Natural killer cell treated with Interleukin-12 subunit alpha and Interleukin-12 subunit beta and Interleukin-15 and Interleukin-18, amount 100 ng/mL, for 72 hours (primary cell): Measurements from ENCODE around the gene GATA5. TPM values are rescaled to one million over a fixed set of nuclear protein-coding genes. Genes with fewer than 3 reads are reported as not detected.
"Not testable (repeated sequence)": the region's sequence is repeated elsewhere in the genome, so short reads cannot be mapped to it uniquely, and the experiment has no call there.

ENCODE experiments used
- ATAC-seq, 2 donors: fragments of 150-1000 bp; cut with Tn5 transposase in 1 of 2; sonication (Bioruptor Pico), chemical (Tn5 transposase) in 1 of 2; 2 replicates each; pipeline ENCODE4 v1.10.0; 2021
- DNase-seq: peaks from one replicate; pipeline ENCODE4 v3.0.0; 2022; ENCODE audit warnings: low spot score
- H3K27ac Mint-ChIP-seq, 2 donors: 1 replicate in 1 of 2; 2 replicates in 1 of 2; pipeline ENCODE4 v1.8.0; 2022; ENCODE audit warnings: mixed read lengths in 2 of 2, mild to moderate bottlenecking in 1 of 2, moderate library complexity in 1 of 2
- H3K27me3 Mint-ChIP-seq, 2 donors: 1 replicate in 1 of 2; 2 replicates in 1 of 2; pipeline ENCODE4 v1.8.0; 2022; ENCODE audit warnings: mixed read lengths in 2 of 2
- H3K36me3 Mint-ChIP-seq: one replicate; pipeline ENCODE4 v1.8.0; 2022; ENCODE audit warnings: mixed read lengths
- H3K4me1 Mint-ChIP-seq, 2 donors: 1 replicate in 1 of 2; 2 replicates in 1 of 2; pipeline ENCODE4 v1.8.0; 2022; ENCODE audit warnings: low read depth in 2 of 2, mixed read lengths in 2 of 2, mild to moderate bottlenecking in 1 of 2
- H3K4me3 Mint-ChIP-seq: one replicate; pipeline ENCODE4 v1.8.0; 2022; ENCODE audit warnings: mixed read lengths
- H3K9me3 Mint-ChIP-seq: 2 replicates; pipeline ENCODE4 v1.8.0; 2022; ENCODE audit warnings: mixed read lengths
- total RNA-seq, 2 donors: library from RNA; stranded (reverse); gene quantifications; one replicate each; pipeline ENCODE4 v1.2.3, GENCODE V29; 2022

GATA5 gene
- total RNA-seq, 2 donors from 2014 or later = not detected

- no peaks in the 10 kb centered on the region for H3K27me3 Mint-ChIP-seq
- H3K9me3 Mint-ChIP-seq = peaks cover 5% of the 10 kb centered on the region
- H3K36me3 Mint-ChIP-seq = peaks cover 10% of the 10 kb centered on the region
- peaks cover 33 to 36% of the 10 kb centered on the region in 2 donors for H3K4me1 Mint-ChIP-seq
- H3K4me3 Mint-ChIP-seq = peak overlapping the region; percentile 67
- DNase-seq (peak; percentile 82), ATAC-seq (peak; percentile 43 to 48)
- H3K27ac Mint-ChIP-seq = peak overlapping the region; percentile 80
These were observed 24.6 kb upstream of the GATA5 start for GRCh38 chr20:62500237-62500864.

DNA sequence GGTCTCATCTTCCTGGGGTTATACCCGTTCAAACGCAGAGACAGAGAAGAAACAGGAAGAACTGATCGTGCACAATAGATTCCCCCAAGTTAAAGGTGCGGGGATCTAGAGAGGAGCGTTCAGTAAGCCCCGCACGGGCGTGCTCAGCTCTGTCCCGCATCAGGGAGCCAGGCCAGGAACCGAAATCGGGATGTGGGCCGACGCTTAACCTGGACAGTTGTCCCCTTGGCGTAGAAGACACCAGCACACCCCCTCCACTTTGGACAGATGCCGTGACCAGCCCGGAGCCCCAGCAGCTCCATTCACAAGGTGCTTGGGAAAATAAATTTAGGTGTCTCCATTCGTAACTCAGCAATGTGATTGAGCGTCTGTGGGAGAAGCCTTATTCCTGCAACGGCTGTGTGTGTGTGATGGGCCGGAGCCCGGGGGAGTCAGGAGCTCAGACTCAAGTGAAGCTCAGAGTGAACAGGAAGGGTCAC lies 24.0 kb upstream of the GATA5 start:
- ATAC-seq (no peak), DNase-seq (no peak)
- Mint-ChIP-seq H3K4me1 (peaks cover 33 to 36% of the 10 kb centered on the region in 2 donors), H3K36me3 (peaks cover 10% of the 10 kb centered on the region), H3K4me3 (peak overlapping the region; percentile 67), H3K27me3 (no peaks in the 10 kb centered on the region), H3K9me3 (peaks cover 5% of the 10 kb centered on the region), H3K27ac (peak overlapping the region; percentile 80)

- H3K9me3 Mint-ChIP-seq = no peaks in the 10 kb centered on the region
- H3K4me3 Mint-ChIP-seq = no peak overlapping the region
- no peaks in the 10 kb centered on the region for H3K27me3 Mint-ChIP-seq
- no peak for DNase-seq
- H3K4me1 Mint-ChIP-seq = peaks cover 25 to 30% of the 10 kb centered on the region in 2 donors
- no peak overlapping the region for H3K27ac Mint-ChIP-seq
- peaks cover 4% of the 10 kb centered on the region for H3K36me3 Mint-ChIP-seq
- ATAC-seq = no peak
These were observed 23.1 kb upstream of the GATA5 start for GRCh38 chr20:62498874-62499273.

- no peak for ATAC-seq
- no peaks in the 10 kb centered on the region for H3K9me3 Mint-ChIP-seq
- H3K27ac Mint-ChIP-seq = no peak overlapping the region
- H3K27me3 Mint-ChIP-seq = no peaks in the 10 kb centered on the region
- no peak for DNase-seq
- H3K4me3 Mint-ChIP-seq = no peak overlapping the region
- peaks cover 20 to 24% of the 10 kb centered on the region in 2 donors for H3K4me1 Mint-ChIP-seq
- peaks cover 4% of the 10 kb centered on the region for H3K36me3 Mint-ChIP-seq
These were observed 20.9 kb upstream of the GATA5 start for GRCh38 chr20:62496568-62497218.

DNA sequence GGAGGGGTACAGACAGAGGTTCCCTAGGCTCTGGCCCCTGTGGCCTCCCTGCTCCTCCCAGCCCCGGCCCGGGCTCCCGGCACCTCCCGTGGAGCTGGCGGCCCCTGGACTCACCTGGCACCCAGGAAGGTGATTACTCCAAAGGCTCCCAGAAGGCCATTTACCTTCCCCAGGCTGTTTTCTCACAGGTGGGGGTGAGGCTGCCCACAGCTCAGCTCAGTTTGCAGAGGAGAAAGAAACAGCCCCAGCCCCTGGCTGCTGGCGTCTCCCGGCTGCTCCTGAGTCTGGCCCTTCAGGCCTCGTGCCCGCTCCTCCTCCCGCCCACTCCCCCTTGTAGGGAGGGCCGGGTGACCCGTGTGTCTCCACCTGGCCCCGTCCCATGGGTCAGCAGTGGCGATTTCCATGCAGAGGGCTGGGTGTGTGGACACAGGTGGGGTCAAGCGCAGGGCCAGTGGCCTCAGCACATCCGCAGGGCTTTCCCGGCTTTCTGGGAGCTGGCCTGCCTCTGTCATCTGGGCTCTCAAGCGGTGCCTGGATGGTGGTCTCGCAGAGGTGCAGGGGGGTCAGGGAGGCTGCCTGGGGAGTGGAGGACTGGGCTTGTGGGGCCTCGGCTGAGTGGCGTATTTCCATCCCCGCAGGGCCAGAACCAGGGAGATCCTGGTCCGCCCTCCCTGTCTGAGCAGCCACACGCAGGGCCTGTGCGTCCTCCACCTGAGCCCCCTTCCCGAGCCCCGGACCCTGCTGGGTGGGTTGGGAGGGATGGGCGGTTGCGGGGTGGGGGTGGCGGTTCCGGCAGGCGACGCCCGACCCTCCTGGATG lies 20.2 kb upstream of the GATA5 start:
- Mint-ChIP-seq H3K4me1 (peaks cover 13 to 16% of the 10 kb centered on the region in 2 donors), H3K4me3 (no peak overlapping the region), H3K36me3 (peaks cover 4% of the 10 kb centered on the region), H3K27ac (no peak overlapping the region), H3K9me3 (no peaks in the 10 kb centered on the region), H3K27me3 (no peaks in the 10 kb centered on the region)
- ATAC-seq (no peak), DNase-seq (no peak)

- Mint-ChIP-seq H3K27me3 (peaks cover 0 to 1% of the 10 kb centered on the region in 2 donors), H3K4me1 (peaks cover 5 to 8% of the 10 kb centered on the region in 2 donors), H3K36me3 (no peaks in the 10 kb centered on the region), H3K4me3 (no peak overlapping the region), H3K27ac (no peak overlapping the region), H3K9me3 (no peaks in the 10 kb centered on the region)
- ATAC-seq (no peak), DNase-seq (no peak)
These were observed 19.4 kb upstream of the GATA5 start for GRCh38 chr20:62494980-62495748.

DNA sequence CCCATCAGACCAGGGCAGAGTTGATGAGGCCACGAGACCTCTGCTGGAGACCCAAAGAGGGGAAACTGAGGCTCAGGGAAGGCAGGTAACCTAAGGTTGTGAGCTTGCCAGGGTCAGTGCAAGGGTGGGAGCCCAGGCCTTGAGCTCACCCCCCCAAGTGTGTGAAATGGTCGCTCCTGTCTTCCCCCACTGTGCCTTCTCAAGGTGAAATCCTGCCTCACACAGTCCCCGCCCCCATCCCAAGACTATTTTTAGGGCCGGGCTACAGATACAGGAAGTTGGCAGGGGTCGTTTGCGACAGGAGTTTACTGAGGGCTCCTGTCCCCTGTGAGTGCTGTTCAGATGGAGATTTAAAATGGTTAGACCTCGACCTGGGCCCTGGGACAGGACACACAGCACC lies 18.7 kb upstream of the GATA5 start:
- no peaks in the 10 kb centered on the region for H3K9me3 Mint-ChIP-seq
- DNase-seq = no peak
- no peak overlapping the region for H3K4me3 Mint-ChIP-seq
- H3K4me1 Mint-ChIP-seq = peaks cover 0 to 3% of the 10 kb centered on the region in 2 donors
- no peak for ATAC-seq
- H3K27me3 Mint-ChIP-seq = peaks cover 0 to 2% of the 10 kb centered on the region in 2 donors
- no peaks in the 10 kb centered on the region for H3K36me3 Mint-ChIP-seq
- H3K27ac Mint-ChIP-seq = no peak overlapping the region

DNA sequence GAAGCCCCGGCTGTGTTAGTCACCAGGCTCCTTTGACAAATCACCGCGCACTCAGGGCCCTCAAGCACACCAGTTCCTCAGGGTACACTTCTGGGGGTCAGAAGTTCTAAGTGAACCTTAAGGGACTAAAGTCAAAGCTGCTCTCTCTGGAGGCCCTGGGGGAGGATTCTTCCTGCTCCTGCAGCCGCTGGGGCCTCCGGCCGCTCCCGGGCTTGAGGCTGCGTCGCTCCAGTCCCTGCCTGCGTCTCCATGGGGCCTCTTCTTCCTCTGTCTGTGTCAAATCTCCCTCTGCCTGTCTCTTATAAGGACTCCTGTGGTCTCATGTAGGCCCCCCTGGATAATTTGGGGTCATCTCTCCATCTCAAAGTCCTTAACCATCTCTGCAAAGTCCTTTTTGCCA lies 18.1 kb upstream of the GATA5 start:
- ATAC-seq = no peak
- H3K9me3 Mint-ChIP-seq = no peaks in the 10 kb centered on the region
- H3K36me3 Mint-ChIP-seq = no peaks in the 10 kb centered on the region
- H3K4me3 Mint-ChIP-seq = no peak overlapping the region
- no peak for DNase-seq
- H3K27me3 Mint-ChIP-seq = peaks cover under 1 to 2% of the 10 kb centered on the region in 2 donors
- H3K27ac Mint-ChIP-seq = no peak overlapping the region
- H3K4me1 Mint-ChIP-seq = peaks cover 0 to 3% of the 10 kb centered on the region in 2 donors

- peaks cover 6% of the 10 kb centered on the region in 2 donors for H3K27me3 Mint-ChIP-seq
- peaks cover 0 to 3% of the 10 kb centered on the region in 2 donors for H3K4me1 Mint-ChIP-seq
- no peaks in the 10 kb centered on the region for H3K9me3 Mint-ChIP-seq
- DNase-seq (no peak), ATAC-seq (peak in 1 of 2 donors; percentile 36)
- H3K36me3 Mint-ChIP-seq = no peaks in the 10 kb centered on the region
- no peak overlapping the region for H3K4me3 Mint-ChIP-seq
- no peak overlapping the region for H3K27ac Mint-ChIP-seq
These were observed 17.6 kb upstream of the GATA5 start for GRCh38 chr20:62493253-62493885.

GRCh38 chr20:62492711-62493110 lies 16.9 kb upstream of the GATA5 start:
- Mint-ChIP-seq H3K27ac (no peak overlapping the region), H3K4me1 (peaks cover 0 to 3% of the 10 kb centered on the region in 2 donors), H3K4me3 (no peak overlapping the region), H3K9me3 (no peaks in the 10 kb centered on the region), H3K27me3 (peaks cover 8 to 9% of the 10 kb centered on the region in 2 donors), H3K36me3 (no peaks in the 10 kb centered on the region)
- ATAC-seq = no peak
- DNase-seq = no peak

DNA sequence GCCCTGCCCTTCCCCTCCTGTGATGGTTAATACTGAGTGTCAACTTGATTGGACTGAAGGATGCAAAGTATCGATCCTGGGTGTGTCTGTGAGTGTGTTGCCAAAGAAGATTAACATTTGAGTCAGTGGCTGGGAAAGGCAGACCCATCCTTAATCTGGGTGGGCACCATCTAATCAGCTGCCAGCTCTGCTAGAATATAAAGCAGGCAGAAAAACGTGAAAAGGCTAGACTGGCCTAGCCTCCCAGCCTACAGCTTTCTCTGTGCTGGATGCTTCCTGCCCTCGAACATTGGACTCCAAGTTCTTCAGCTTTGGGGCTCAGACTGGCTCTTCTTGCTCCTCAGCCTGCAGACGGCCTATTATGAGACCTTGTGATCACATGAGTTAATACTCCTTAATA lies 15.0 kb upstream of the GATA5 start:
- not testable (repeated sequence) for DNase-seq, H3K4me3 Mint-ChIP-seq, H3K9me3 Mint-ChIP-seq, H3K4me1 Mint-ChIP-seq, H3K36me3 Mint-ChIP-seq, ATAC-seq, H3K27ac Mint-ChIP-seq
- peaks cover 9 to 13% of the 10 kb centered on the region in 2 donors for H3K27me3 Mint-ChIP-seq

- DNase-seq = no peak
- H3K36me3 Mint-ChIP-seq = no peaks in the 10 kb centered on the region
- no peak overlapping the region for H3K4me3 Mint-ChIP-seq
- peaks cover 9 to 13% of the 10 kb centered on the region in 2 donors for H3K27me3 Mint-ChIP-seq
- no peak overlapping the region for H3K27ac Mint-ChIP-seq
- no peak for ATAC-seq
- H3K4me1 Mint-ChIP-seq = no peaks in the 10 kb centered on the region
- H3K9me3 Mint-ChIP-seq = no peaks in the 10 kb centered on the region
These were observed 14.1 kb upstream of the GATA5 start for GRCh38 chr20:62489932-62490263.
